PC-9 (cell line): Measurements from ENCODE around the gene DENND1A. TPM values are rescaled to one million over a fixed set of nuclear protein-coding genes. Genes with fewer than 3 reads are reported as not detected.
A peak's percentile ranks its signal among the peaks of the same experiment; 100 is the strongest.

ENCODE experiments used
- BruUV-seq: library from RNA; stranded (reverse); fragments of 400-500 nt; replicated peaks from 2 replicates; lab custom pipeline; 2021; lab: Mats Ljungman, UMichigan
- CTCF ChIA-PET: fragments of 300-600 bp; sonication (Branson Sonifier 250); formaldehyde crosslinking; loops from one replicate; lab custom pipeline; 2022; ENCODE audit warnings: antibody characterized with exemption; lab: Charles Lee
- POLR2A ChIA-PET: fragments of 300-600 bp; sonication (Branson Sonifier 250); formaldehyde crosslinking; loops from one replicate; lab custom pipeline; 2022; ENCODE audit warnings: antibody characterized with exemption; ENCODE audit not compliant: unreplicated experiment; lab: Charles Lee
- DNase-seq, 2 experiments: peaks; one replicate each; pipeline versions ENCODE4 v3.0.0 to v3.0.0-alpha.2; 2015 to 2022; ENCODE audit warnings: mixed read lengths in 1 of 2
- H2AFZ ChIP-seq: fragments of 200-600 bp; sonication (generic); 2 replicates; pipeline ENCODE4 v1.8.1; 2017; ENCODE audit warnings: antibody characterized with exemption
- H3F3A ChIP-seq: fragments of 200-600 bp; sonication (generic); 2 replicates; pipeline ENCODE4 v1.8.1; 2017; ENCODE audit warnings: antibody characterized with exemption, mild to moderate bottlenecking, low read depth; ENCODE audit not compliant: insufficient read depth
- H3K27ac ChIP-seq: fragments of 200-600 bp; sonication (generic); 2 replicates; pipeline ENCODE4 v1.6.1; 2016; ENCODE audit warnings: mixed run types
- H3K27me3 ChIP-seq: fragments of 200-600 bp; sonication (generic); 2 replicates; pipeline ENCODE4 v1.6.1; 2016; ENCODE audit warnings: low read depth, mixed run types; ENCODE audit not compliant: insufficient read depth
- H3K36me3 ChIP-seq: fragments of 200-600 bp; sonication (generic); 2 replicates; pipeline ENCODE4 v1.6.1; 2016; ENCODE audit warnings: low read depth, mixed run types
- H3K4me1 ChIP-seq: fragments of 200-600 bp; sonication (generic); replicated peaks from 2 replicates; pipeline ENCODE4 v1.6.1; 2016; ENCODE audit warnings: mixed run types; ENCODE audit not compliant: insufficient read depth
- H3K4me2 ChIP-seq: fragments of 200-600 bp; sonication (generic); 2 replicates; pipeline ENCODE4 v1.6.1; 2017; ENCODE audit warnings: mixed run types
- H3K4me3 ChIP-seq: fragments of 200-600 bp; sonication (generic); 2 replicates; pipeline ENCODE4 v1.6.1; 2016; ENCODE audit warnings: mixed run types
- H3K79me2 ChIP-seq: fragments of 200-600 bp; sonication (generic); 2 replicates; pipeline ENCODE4 v1.6.1; 2017; ENCODE audit warnings: low read depth, mixed run types
- H3K9me2 ChIP-seq: fragments of 200-600 bp; sonication (generic); 2 replicates; pipeline ENCODE4 v1.8.1; 2017; ENCODE audit warnings: mild to moderate bottlenecking; ENCODE audit not compliant: insufficient read depth
- H3K9me3 ChIP-seq: fragments of 200-600 bp; sonication (generic); 2 replicates; pipeline ENCODE4 v1.8.1; 2016; ENCODE audit warnings: low read depth; ENCODE audit not compliant: insufficient read depth
- H4K20me1 ChIP-seq: fragments of 200-600 bp; sonication (generic); 2 replicates; pipeline ENCODE4 v1.8.1; 2017; ENCODE audit not compliant: insufficient read depth
- EZH2 ChIP-seq: fragments of 200-600 bp; sonication (generic); IDR thresholded peaks from 2 replicates; pipeline ENCODE4 v1.8.0; 2017; ENCODE audit warnings: antibody characterized with exemption, low read depth
- intact Hi-C: fragments of 100-400 bp; cut with micrococcal nuclease; formaldehyde crosslinking; loops from one replicate; pipeline ENCODE4 v1.10.0; 2022; ENCODE audit not compliant: unreplicated experiment
- total RNA-seq: library from RNA; stranded (reverse); gene quantifications from 2 replicates; pipeline ENCODE4 v1.2.3, GENCODE V29; 2021
- TF ChIP-seq, protein P1 (sequence below): fragments of 200-600 bp; sonication (generic); conservative IDR thresholded peaks from 2 replicates; pipeline ENCODE4 v1.6.1; 2017; ENCODE audit warnings: mixed run types, antibody characterized with exemption, mild to moderate bottlenecking, moderate library complexity

The DENND1A gene
- total RNA-seq, 1 experiment from 2014 or later = 37.7 TPM

DNA sequence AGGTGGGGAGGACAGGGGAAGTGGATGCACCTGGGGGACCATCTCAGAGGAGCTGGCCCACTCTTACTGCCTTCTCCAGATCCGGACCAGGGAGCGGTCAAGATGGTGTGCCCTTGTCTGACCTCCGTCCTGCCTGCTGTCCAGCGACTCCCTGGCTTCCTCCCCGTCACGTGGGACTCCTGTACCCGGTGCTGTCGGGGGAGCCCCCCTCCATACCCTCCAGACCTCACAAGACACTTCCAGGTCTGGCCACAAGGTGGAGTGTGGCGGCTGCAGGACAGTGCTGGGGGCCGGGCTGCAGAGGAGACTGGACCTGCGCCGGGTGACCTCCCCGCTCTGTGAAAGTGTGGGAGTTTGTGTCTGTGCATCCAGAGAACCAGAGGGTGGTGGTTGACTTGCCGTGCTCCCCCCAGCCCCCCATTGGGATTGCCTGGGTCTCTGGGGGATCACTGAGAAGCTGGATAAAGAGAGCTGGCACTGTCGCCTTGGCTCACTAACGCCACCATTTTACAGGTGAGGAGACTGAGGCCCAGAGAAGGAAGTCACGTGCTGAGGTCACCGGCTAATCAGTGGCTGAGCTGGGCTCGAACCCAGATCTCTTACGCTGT is 575.8 kb downstream of the DENND1A start:
- no peaks in the 10 kb centered on the region for H3F3A ChIP-seq
- H3K27ac ChIP-seq = no peak overlapping the region
- no peaks in the 10 kb centered on the region for H3K79me2 ChIP-seq
- ChIA-PET CTCF (interaction anchor here (0.6 to 0.7 kb wide), 2 partner anchors 31 to 1060 kb away, joined by 3 to 4 read pairs; no protein-coding TSS in a partner anchor), POLR2A (no interaction called here)
- H3K9me3 ChIP-seq = no peaks in the 10 kb centered on the region
- TF ChIP-seq, protein P1, sequence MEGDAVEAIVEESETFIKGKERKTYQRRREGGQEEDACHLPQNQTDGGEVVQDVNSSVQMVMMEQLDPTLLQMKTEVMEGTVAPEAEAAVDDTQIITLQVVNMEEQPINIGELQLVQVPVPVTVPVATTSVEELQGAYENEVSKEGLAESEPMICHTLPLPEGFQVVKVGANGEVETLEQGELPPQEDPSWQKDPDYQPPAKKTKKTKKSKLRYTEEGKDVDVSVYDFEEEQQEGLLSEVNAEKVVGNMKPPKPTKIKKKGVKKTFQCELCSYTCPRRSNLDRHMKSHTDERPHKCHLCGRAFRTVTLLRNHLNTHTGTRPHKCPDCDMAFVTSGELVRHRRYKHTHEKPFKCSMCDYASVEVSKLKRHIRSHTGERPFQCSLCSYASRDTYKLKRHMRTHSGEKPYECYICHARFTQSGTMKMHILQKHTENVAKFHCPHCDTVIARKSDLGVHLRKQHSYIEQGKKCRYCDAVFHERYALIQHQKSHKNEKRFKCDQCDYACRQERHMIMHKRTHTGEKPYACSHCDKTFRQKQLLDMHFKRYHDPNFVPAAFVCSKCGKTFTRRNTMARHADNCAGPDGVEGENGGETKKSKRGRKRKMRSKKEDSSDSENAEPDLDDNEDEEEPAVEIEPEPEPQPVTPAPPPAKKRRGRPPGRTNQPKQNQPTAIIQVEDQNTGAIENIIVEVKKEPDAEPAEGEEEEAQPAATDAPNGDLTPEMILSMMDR = peak; percentile 93
- TF ChIP-seq EZH2 = no peak
- intact Hi-C loops = loop anchor here (1.0 to 10.0 kb wide), 5 partner anchors 31 to 1039 kb away; partner anchors contain the start of gene PDCL
- DNase-seq = peak in 1 of 2 experiments; percentile 74
- H3K9me2 ChIP-seq = no peaks in the 10 kb centered on the region
- no TSS peak for BruUV-seq
- H3K27me3 ChIP-seq = peaks cover 25% of the 10 kb centered on the region; the same call in 1 of the 2 replicates
- H3K4me2 ChIP-seq = no peak overlapping the region
- H3K36me3 ChIP-seq = no peaks in the 10 kb centered on the region
- no peak overlapping the region for H3K4me3 ChIP-seq
- H2AFZ ChIP-seq = no peak overlapping the region
- no peaks in the 10 kb centered on the region for H4K20me1 ChIP-seq
- H3K4me1 ChIP-seq = no peaks in the 10 kb centered on the region

DNA sequence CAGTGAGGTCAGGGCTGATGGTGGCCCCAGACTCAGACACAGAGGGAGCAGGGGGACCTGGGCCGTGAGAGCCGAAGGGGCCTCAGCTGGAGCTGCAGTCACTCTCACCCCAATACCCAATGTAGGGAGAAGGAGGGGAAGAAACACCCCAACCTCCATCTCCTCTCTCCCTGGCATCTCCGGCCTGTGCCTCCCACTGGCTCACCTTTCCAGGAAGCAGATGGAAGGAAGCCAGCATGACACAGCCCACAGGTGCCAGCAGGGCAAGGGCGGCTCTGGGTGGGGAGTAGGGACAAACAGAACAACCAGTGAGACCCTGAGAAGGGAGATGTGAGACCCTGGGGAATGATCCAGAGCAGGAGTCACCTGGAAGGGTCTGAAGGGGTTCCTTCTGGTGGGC is 576.9 kb downstream of the DENND1A start:
- ChIA-PET POLR2A (no interaction called here), CTCF (no interaction called here)
- BruUV-seq = no TSS peak
- Histone ChIP-seq H3F3A (0 out of 2 replicates have a peak, but pooled peaks cover under 1% of the 10 kb centered on the region), H3K79me2 (no peaks in the 10 kb centered on the region), H3K9me2 (no peaks in the 10 kb centered on the region), H2AFZ (no peak overlapping the region), H3K4me1 (no peaks in the 10 kb centered on the region), H3K27ac (no peak overlapping the region), H4K20me1 (no peaks in the 10 kb centered on the region), H3K9me3 (no peaks in the 10 kb centered on the region), H3K36me3 (no peaks in the 10 kb centered on the region), H3K4me3 (no peak overlapping the region), H3K4me2 (no peak overlapping the region), H3K27me3 (peaks cover 25% of the 10 kb centered on the region; the same call in 1 of the 2 replicates)
- intact Hi-C loops = loop anchor here (5.0 to 10.0 kb wide), 3 partner anchors 251 to 888 kb away; partner anchors contain the start of gene PDCL
- TF ChIP-seq, protein P1 = no peak
- TF ChIP-seq EZH2 = no peak
- DNase-seq = peak in 1 of 2 experiments; percentile 9

DNA sequence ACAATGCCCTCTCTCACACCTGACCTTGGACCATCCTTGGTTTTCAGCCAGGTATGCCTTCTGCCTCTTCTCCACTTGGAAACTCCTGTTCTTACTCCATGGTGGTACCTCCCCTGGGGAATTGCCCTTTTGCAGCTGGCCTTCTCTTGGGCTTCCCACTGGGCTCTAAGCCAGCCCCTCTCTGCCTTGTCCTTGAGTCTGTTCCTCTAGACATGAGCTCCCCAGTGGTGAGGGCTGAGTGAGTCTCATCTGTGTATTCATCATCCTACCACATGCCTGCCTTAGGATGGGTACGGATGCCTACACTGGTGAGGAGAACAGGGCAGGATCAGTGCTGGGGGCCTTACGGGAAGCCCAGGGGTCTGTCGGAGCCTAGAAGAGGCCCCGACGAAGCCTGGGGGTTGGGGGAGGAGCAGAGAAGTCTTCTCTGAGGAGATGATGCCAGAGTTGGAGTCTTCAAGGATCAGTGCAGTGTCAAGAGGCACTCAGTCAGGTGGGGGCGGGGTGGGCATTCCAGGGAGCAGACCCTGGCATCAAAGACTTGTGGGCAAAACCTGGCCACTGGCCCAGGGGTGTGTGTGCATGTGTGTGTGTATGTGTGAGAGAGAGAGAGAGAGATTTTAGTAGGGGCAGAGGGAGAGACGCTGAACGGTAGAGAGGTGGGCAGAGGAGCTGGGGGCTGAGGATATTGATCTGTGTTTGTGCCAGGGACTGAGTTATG is 579.2 kb downstream of the DENND1A start:
- ChIA-PET CTCF (interaction anchor here (0.6 kb wide), 1 partner anchor 250 kb away, joined by 3 read pairs; no protein-coding TSS in a partner anchor), POLR2A (no interaction called here)
- BruUV-seq = no TSS peak
- no peaks in the 10 kb centered on the region for H3K9me3 ChIP-seq
- TF ChIP-seq EZH2 = no peak
- TF ChIP-seq, protein P1 = no peak
- peaks cover 25% of the 10 kb centered on the region; the same call in 1 of the 2 replicates for H3K27me3 ChIP-seq
- peaks cover 8% of the 10 kb centered on the region for H3F3A ChIP-seq
- no peak for DNase-seq
- no peak overlapping the region for H2AFZ ChIP-seq
- H4K20me1 ChIP-seq = no peaks in the 10 kb centered on the region
- H3K27ac ChIP-seq = no peak overlapping the region
- H3K9me2 ChIP-seq = no peaks in the 10 kb centered on the region
- H3K79me2 ChIP-seq = no peaks in the 10 kb centered on the region
- no peak overlapping the region for H3K4me2 ChIP-seq
- no peak overlapping the region for H3K4me3 ChIP-seq
- no peaks in the 10 kb centered on the region for H3K36me3 ChIP-seq
- H3K4me1 ChIP-seq = no peaks in the 10 kb centered on the region
- intact Hi-C loops = loop anchor here (1.0 to 10.0 kb wide), 4 partner anchors 248 to 886 kb away; partner anchors contain the start of gene PDCL
